ENCODE data around the gene RUNX2. TPM values are rescaled to one million over a fixed set of nuclear protein-coding genes. Genes with fewer than 3 reads are reported as not detected.

The RUNX2 gene
- polyA plus RNA-seq, 1 donor from 2014 or later: not detected

DNA sequence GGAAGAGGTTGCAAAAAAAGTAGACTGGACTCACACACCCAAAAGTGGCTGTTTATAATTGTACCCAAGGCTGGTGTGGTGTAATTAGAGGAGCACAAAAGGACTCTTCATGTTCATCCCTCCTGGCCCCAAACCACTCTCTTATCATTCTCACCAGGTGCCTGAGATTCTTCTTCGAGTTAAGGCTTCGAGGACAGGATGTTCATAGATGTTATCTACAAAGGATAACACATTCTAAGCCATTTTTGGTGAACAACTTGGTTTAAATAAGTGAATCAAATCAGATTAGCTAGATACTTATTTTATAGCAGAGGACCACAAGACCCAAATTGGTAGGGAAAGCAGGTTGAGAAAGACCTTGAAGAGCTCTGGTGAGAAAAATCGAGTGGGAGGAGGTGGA lies 122.7 kb downstream of the RUNX2 start:
- Histone ChIP-seq H3K79me2 (replicated peaks; ENCODE audit: insufficient read depth, low read length) (no peaks in the 10 kb centered on the region), H3K27me3 (ENCODE audit: insufficient read depth, low read depth, low read length) (no peaks in the 10 kb centered on the region), H3K9me2 (ENCODE audit: insufficient read depth, low read length) (no peaks in the 10 kb centered on the region), H3K9ac (ENCODE audit: low read length) (no peak overlapping the region), H3K27ac (ENCODE audit: low read length) (no peak overlapping the region), H3K4me3 (ENCODE audit: low read length) (no peak overlapping the region), H2AFZ (ENCODE audit: low read depth, low read length) (no peak overlapping the region), H3K4me2 (ENCODE audit: low read length) (no peak overlapping the region), H4K20me1 (ENCODE audit: insufficient read depth) (no peaks in the 10 kb centered on the region), H3K36me3 (ENCODE audit: insufficient read depth, low read length) (no peaks in the 10 kb centered on the region), H3K9me3 (ENCODE audit: low read length) (no peaks in the 10 kb centered on the region), H3F3A (ENCODE audit: insufficient read depth, low read length, poor library complexity, severe bottlenecking) (no peaks in the 10 kb centered on the region)
- TF ChIP-seq EP300 (conservative IDR thresholded peaks at IDR 0.05; ENCODE audit: poor library complexity, severe bottlenecking): no peak
- TF ChIP-seq, protein P1, sequence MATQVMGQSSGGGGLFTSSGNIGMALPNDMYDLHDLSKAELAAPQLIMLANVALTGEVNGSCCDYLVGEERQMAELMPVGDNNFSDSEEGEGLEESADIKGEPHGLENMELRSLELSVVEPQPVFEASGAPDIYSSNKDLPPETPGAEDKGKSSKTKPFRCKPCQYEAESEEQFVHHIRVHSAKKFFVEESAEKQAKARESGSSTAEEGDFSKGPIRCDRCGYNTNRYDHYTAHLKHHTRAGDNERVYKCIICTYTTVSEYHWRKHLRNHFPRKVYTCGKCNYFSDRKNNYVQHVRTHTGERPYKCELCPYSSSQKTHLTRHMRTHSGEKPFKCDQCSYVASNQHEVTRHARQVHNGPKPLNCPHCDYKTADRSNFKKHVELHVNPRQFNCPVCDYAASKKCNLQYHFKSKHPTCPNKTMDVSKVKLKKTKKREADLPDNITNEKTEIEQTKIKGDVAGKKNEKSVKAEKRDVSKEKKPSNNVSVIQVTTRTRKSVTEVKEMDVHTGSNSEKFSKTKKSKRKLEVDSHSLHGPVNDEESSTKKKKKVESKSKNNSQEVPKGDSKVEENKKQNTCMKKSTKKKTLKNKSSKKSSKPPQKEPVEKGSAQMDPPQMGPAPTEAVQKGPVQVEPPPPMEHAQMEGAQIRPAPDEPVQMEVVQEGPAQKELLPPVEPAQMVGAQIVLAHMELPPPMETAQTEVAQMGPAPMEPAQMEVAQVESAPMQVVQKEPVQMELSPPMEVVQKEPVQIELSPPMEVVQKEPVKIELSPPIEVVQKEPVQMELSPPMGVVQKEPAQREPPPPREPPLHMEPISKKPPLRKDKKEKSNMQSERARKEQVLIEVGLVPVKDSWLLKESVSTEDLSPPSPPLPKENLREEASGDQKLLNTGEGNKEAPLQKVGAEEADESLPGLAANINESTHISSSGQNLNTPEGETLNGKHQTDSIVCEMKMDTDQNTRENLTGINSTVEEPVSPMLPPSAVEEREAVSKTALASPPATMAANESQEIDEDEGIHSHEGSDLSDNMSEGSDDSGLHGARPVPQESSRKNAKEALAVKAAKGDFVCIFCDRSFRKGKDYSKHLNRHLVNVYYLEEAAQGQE (IDR thresholded peaks at IDR 0.05; ENCODE audit: borderline replicate concordance): no peak

DNA sequence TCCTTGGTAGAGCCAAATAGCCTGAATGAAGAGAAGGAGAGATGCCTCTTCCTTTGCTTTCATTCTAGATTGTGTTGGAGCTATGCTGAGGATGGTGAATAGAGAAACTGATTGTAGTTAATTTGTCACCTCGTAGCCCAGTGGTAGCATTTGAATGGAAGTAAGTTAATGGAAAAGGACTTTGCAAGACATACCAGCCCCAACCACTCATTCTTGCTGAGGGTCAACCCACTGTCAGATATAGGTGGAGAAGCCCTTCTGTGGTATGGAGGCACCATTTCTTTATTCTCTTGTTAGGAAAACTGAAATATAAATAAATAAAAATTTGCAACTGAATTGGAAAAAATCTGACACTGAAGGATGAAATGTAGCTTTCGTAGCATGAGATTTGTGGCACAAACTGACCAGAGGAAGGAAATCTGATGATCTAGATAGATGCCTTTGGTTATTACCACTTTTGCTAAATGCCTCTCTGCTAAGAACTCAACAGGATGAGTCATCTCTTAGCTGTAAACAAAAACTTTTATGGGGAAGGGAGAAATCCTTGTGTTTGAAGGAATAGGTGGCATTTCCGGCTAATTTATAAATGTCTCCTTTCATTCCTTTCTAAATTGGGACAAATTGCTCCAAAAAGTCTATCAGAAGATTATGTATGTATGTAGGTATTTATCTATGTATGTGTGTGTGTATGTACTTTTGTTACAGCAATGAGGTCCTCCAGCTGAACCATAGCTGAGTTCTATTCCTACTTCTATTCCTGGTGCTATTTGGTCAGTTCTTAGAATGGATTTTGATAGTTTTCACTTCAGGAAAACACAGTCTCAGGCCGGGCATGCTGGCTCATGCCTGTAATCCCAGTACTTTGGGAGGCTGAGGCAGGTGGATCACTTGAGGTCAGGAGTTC lies 126.1 kb downstream of the RUNX2 start:
- H3K4me3 ChIP-seq (ENCODE audit: low read length): no peak overlapping the region
- no peaks in the 10 kb centered on the region for H3K27me3 ChIP-seq (ENCODE audit: insufficient read depth, low read depth, low read length)
- H3K9me2 ChIP-seq (ENCODE audit: insufficient read depth, low read length): no peaks in the 10 kb centered on the region
- H3K9ac ChIP-seq (ENCODE audit: low read length): no peak overlapping the region
- H2AFZ ChIP-seq (ENCODE audit: low read depth, low read length): no peak overlapping the region
- no peak overlapping the region for H3K4me2 ChIP-seq (ENCODE audit: low read length)
- H3F3A ChIP-seq (ENCODE audit: insufficient read depth, low read length, poor library complexity, severe bottlenecking): no peaks in the 10 kb centered on the region
- H3K79me2 ChIP-seq (replicated peaks; ENCODE audit: insufficient read depth, low read length): no peaks in the 10 kb centered on the region
- H3K27ac ChIP-seq (ENCODE audit: low read length): no peak overlapping the region
- TF ChIP-seq EZH2 (IDR thresholded peaks at IDR 0.05; ENCODE audit: borderline replicate concordance, insufficient read depth, low read length, poor library complexity, severe bottlenecking) (no peak), EP300 (conservative IDR thresholded peaks at IDR 0.05; ENCODE audit: poor library complexity, severe bottlenecking) (no peak), MXI1 (conservative IDR thresholded peaks at IDR 0.05; ENCODE audit: poor library complexity, severe bottlenecking) (no peak), TAF1 (IDR thresholded peaks at IDR 0.05; ENCODE audit: low read depth) (no peak), POLR2AphosphoS5 (IDR thresholded peaks at IDR 0.05) (no peak), RAD21 (conservative IDR thresholded peaks at IDR 0.05) (no peak)
- TF ChIP-seq, protein P2, sequence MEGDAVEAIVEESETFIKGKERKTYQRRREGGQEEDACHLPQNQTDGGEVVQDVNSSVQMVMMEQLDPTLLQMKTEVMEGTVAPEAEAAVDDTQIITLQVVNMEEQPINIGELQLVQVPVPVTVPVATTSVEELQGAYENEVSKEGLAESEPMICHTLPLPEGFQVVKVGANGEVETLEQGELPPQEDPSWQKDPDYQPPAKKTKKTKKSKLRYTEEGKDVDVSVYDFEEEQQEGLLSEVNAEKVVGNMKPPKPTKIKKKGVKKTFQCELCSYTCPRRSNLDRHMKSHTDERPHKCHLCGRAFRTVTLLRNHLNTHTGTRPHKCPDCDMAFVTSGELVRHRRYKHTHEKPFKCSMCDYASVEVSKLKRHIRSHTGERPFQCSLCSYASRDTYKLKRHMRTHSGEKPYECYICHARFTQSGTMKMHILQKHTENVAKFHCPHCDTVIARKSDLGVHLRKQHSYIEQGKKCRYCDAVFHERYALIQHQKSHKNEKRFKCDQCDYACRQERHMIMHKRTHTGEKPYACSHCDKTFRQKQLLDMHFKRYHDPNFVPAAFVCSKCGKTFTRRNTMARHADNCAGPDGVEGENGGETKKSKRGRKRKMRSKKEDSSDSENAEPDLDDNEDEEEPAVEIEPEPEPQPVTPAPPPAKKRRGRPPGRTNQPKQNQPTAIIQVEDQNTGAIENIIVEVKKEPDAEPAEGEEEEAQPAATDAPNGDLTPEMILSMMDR (IDR thresholded peaks at IDR 0.05; ENCODE audit: poor library complexity, severe bottlenecking): no peak
- no peaks in the 10 kb centered on the region for H4K20me1 ChIP-seq (ENCODE audit: insufficient read depth)
- H3K9me3 ChIP-seq (ENCODE audit: low read length): no peaks in the 10 kb centered on the region
- H3K36me3 ChIP-seq (ENCODE audit: insufficient read depth, low read length): no peaks in the 10 kb centered on the region
